Stimulated activated CD4-positive, alpha-beta T cell treated with anti-CD3 and anti-CD28 coated beads, Interleukin-12 subunit alpha, Interleukin-12 subunit beta, amount 100 ng/mL, for 24 hours (primary cell): ENCODE data around the gene EHMT1.
"Not testable (repeated sequence)": the region's sequence is repeated elsewhere in the genome, so short reads cannot be mapped to it uniquely, and the experiment has no call there.

Experiments used
- DNase-seq, 2 experiments: peaks; one replicate each; pipeline ENCODE4 v3.0.0-alpha.2; 2020; ENCODE audit warnings: low read depth in 2 of 2

EHMT1 gene

DNA sequence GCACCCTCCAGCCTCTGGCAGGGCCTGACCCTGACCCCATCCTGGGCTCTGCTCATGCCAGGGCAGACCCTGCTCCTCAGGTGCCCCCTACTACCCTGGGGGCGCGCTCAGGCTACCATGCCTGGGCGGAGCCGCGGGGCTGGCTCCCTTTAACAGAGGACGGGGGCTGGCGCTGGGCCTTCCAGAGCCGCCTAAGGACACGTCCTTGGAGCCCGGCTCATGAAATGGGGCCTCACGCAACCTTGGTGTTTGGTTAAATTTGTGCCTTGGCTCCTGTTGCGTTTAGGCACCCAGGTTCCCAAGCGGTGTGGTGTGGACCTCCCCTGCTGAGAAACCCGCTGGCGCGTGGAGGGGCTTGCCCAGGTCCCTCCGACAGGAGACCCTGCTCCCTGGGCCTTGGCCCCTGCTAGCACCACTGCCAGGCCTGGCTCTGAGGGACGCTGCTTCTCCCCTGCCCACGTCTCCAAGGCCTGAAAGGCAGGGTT, 3.4 kb upstream of the EHMT1 start:
- DNase-seq: no peak

DNA sequence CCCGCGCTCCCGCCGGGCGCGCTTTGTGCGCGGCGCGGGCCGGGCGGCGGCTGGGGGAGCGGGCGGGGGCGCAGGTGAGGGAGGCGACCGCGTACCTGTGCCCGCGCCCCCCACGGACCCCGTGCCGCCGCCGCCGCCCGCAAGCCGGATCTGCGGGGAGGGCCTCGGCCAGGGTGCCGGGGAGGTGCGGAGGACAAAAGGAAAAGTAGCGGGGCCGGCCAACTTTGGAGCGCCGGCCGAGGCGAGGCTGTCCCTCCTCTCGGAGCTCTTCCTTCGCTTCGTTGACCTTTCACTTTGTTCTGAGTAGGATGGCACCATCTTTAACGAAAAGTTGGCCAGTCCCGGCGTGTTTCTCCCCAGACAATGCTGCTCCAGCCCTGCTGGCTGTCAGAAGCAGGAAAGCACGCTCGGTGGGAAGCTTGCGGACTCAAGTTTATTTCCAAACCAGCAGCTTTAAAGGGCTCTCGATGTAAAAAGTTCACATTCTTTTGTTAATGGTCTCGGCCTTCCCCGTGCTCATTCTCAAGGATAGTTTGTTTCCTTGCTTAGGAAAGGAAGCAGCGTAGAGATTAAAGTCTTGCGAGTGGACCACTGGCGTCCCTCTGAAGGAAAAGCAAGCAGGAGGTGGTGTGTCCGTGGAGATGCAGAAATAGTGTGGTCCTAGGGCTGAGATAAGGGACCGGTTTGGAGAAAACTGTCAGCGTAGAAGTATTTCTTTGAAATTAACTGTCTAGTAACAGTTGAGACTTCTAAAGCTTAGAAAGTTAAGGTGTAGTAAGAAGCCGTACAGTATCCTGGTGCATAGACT, 639 bp downstream of the EHMT1 start:
- no peak for DNase-seq

- DNase-seq: no peak
Observed at GRCh38 chr9:137620048-137620405, 1.2 kb downstream of the EHMT1 start.

DNA sequence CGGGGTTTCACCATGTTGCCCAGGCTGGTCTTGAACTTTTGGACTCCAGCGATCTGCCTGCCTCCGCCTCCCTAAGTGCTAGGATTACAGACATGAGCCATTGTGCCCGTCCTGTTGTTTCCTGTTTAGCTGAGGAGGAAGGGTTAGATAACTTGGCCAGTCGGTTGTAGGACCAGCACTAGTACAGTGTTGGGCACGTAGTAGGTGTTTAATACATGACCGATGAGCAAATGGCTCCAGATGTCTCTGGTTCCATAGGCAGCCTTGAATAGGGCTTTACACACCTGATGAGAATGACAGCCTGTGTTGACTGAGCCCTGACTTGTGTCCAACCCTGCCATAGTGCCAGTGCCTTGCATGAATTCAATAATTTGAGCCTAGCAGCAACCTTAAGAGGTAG, 1.8 kb downstream of the EHMT1 start:
- no peak for DNase-seq

- no peak for DNase-seq
Observed at GRCh38 chr9:137621131-137621757, 2.4 kb downstream of the EHMT1 start.

GRCh38 chr9:137622211-137622610, 3.4 kb downstream of the EHMT1 start:
- not testable (repeated sequence) for DNase-seq

DNA sequence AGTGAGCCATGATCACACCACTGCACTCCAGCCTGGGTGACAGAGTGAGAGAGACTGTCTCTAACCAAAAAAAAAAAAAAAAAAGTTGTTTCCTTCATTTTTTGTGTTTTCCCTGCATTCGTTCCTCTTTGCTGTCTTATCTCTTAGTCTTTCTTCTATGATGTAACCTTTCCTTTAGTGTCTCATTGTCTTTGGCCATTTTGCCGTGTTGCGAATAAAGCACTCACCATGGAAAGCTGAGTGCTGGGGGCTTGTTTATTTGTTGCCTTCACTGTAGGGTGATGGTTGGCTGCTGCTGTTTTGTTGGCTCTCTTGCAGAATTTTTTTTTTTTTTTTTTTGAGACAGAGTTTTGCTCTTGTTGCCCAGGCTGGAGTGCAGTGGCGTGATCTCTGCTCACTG, 7.7 kb downstream of the EHMT1 start:
- no peak for DNase-seq

- not testable (repeated sequence) for DNase-seq
Observed at GRCh38 chr9:137627406-137627805, 8.6 kb downstream of the EHMT1 start.

DNA sequence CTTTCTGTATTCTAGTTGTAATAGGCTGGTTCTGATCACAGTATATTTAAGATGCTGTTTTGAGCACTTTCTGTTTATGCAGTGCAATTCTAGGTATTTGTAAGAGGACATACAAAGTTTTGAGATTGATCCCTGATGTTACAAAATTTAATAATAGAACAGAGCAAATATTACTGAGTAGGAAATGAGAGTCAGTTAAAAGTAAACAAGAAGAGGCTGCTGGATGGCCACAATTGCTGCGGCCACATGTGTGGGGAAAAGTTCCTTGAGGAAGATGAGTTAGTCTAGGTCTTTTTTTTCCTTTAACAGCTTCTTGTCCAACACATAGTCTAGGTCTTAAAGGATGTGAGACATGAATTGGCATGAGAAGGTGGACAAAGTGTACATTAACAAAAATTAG, 11.3 kb downstream of the EHMT1 start:
- no peak for DNase-seq

- no peak for DNase-seq
Observed at GRCh38 chr9:137630679-137631078, 11.9 kb downstream of the EHMT1 start.

GRCh38 chr9:137631345-137632229, 12.8 kb downstream of the EHMT1 start:
- no peak for DNase-seq

DNA sequence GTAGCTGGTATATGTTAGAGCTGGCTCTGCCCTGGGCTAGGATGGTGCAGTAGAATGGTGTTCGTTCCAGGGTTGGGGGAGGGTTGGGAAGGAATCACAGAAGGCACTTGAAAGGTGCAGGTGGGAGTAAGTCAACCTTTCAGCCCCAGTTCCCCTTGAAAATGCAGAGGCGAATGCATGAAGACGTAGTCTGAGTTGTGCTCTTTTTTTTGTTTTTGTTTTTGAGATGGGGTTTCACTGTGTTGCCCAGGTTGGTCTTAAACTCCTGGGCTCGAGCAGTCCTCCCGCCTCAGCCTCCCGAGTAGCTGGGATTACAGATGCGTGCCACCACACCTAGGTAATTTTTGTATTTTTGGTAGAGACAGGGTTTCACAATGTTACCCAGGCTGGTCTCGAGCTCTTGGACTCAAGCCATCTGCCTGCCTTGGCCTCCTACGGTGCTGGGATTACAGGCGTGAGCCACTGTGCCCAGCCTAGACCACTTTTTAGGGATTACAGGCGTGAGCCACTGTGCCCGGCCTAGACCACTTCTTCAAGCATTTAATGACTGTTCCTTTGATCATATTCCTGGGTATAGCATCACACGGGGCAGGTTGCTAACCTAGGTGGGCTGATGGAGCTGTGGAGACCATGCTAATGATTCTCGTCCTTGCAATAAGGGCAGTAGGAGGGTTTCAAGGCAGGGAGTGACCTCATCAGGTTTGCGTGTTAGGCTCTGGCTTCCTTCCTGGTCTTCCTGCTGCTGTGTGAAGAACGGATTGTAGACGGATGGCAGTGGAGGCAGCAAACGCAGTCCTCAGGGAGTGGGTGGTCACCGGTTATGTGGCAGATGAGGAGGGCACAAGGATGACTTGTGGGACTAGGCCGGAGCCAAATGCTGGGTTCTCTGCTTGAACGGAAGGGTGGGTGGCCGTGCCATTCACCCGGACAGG, 13.7 kb downstream of the EHMT1 start:
- DNase-seq: no peak

DNA sequence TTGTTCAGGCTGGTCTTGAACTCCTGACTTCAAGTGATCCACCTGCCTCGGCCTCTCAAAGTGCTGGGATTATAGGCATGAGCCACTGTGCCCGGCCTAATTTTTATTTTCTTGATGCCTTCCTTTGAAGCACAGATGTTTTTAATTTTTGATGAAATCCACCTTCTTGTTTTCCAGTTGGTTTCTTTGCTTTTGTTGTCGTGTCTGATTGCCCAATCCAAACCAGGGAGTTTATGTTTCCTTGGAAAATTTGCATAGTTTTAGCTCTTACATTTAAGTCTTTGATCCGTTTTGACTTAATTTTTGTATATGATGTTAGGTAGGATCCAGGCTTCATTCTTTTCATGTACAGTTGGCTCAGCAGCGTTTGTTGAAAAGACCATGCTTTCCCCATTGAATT, 15.2 kb downstream of the EHMT1 start:
- no peak for DNase-seq

- DNase-seq: no peak
Observed at GRCh38 chr9:137638680-137639079, 19.9 kb downstream of the EHMT1 start.

DNA sequence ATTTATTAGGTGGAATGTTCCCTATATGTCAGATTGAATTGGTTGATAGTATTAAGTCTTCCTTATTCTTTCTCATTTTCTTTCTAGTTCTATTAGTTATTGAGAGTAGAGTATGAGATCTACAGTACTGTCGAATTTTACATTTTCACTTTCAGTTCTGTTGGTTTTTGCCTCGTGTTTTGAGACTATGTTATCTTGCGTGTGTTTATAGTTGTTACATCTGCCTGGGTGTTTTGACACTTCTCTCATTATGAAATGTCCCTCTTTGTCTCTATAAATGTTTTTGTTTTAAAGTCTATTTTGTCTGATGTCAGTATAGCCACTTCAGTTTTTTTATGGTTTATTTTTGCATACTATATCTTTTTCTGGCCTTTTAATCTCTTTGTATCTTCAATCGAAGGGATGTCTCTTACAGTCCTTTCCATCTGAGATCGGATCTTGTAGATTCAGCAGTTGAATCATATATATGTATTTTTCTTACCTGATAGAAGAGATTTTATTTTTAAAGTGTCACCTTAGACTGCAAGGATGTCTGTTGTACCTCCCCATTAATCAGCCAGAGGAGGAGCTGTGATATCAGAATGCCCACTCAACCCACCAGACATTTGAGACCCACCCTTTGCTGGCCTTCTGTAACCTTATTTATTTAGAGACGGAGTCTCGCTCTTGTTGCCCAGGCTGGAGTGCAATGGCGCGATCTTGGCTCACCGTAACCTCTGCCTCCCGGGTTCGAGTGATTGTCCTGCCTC, 20.7 kb downstream of the EHMT1 start:
- DNase-seq: no peak

GRCh38 chr9:137640862-137641261, 22.1 kb downstream of the EHMT1 start:
- DNase-seq: no peak

- DNase-seq: no peak
Observed at GRCh38 chr9:137642118-137642601, 23.4 kb downstream of the EHMT1 start.

DNA sequence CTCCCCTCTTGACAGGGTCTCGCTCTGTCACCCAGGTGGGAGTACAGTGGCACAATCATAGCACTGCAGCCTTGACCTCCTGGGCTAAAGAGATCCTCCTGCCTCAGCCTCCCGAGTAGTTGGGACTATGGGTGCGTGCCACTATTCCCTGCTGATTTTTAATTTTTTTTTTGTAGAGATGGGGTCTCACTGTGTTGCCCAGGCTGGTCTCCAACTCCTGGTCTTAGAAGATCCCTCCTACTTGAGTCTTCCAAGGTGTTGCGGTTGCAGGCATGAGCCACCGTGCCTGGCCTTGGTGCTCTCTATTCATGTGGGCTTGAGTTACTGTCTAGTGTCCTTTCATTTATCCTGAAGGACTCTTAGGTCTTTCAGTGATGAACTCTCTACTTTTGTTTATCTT, 24.1 kb downstream of the EHMT1 start:
- DNase-seq: no peak

- DNase-seq: no peak
Observed at GRCh38 chr9:137643921-137644320, 25.1 kb downstream of the EHMT1 start.

DNA sequence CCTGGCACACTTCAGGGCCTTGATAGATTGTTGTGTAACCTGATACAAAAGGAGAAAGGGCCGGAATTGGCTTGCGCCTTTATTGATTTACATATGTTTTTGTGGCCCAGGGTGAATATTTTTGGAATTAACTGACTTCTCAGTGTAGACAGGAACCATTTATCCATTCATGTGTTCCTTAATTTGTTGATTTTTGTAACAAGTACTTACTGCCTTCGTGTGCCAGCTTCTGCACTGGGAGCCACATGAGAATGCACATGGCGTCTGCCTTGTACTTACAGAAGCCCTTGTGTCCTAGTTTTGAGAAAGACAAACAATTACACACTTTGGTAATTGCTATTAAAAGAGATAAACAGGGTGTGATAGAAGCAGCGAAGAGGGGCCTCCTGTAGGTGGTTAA, 26.4 kb downstream of the EHMT1 start:
- DNase-seq: no peak
